ENCODE measurements around the gene CMTM4.

DNA sequence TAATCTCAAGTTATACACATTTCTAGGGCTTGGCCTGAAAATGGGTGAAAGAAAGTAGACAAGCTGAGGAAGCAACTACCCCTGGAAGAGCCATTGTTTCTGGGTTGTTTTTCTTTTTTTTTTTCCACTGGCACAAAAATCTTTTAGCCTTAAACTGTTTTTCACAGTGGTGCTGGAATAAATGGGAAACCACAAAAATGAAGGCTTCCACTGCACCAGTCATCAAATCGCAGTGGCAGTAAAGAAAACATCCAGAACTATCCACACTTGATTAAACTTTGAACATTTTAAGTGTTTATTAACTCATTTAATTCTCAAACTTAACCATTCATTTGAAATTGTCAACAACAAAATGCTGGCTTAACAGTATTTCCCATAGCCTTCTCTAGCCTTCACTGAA lies 14.3 kb downstream of the CMTM4 start:
- TF ChIP-seq POLR2AphosphoS5 (IDR thresholded peaks at IDR 0.05) = no peak
- no peak for TF ChIP-seq CTCF (IDR thresholded peaks at IDR 0.05)
- TF ChIP-seq POLR2A (IDR thresholded peaks at IDR 0.05) = no peak

All from gastroesophageal sphincter (tissue), 3 donors.